ENCODE results near the gene GATM. TPM values are rescaled to one million over a fixed set of nuclear protein-coding genes. Genes with fewer than 3 reads are reported as not detected.

Gene GATM
- total and polyA plus RNA-seq, 10 of the 15 experiments (the other 5 are each of a cell fraction or from before 2014, with no cell fraction given): 11.7 to 83.1 (median 38.2) TPM

DNA sequence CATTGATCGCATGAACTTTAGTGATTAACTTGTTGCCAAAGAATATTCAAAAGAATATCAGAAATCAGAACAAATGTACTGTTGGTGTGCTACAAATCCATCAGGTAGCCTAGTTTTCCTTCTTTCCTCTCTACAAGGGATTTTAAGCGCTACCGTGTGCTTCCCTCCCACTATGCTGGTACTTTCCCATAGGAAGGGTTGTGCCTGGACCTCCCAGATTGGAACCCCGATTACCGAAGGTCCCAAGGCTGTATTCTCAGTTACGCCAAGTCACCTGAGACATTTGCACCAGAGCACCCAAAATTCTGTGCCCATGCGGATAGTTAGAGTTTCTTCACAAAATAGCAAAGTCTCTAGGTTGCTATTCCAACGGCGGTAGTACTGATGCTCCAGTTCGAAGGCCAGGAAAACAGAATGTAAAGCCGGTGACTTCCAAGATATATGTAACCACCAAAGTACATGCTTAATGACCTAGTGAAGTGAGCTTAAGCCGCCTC is 23.4 kb upstream of the GATM start (continued):
- 0 out of 2 replicates have a peak, but pooled peaks have one; percentile 1 for TF ChIP-seq IRF4 (IDR thresholded peaks at IDR 0.05; ENCODE audit: low read depth, low read length)
- TF ChIP-seq E2F8 (IDR thresholded peaks at IDR 0.05; ENCODE audit: low read depth, partially characterized antibody): peak; percentile 59
- TF ChIP-seq, protein P1, sequence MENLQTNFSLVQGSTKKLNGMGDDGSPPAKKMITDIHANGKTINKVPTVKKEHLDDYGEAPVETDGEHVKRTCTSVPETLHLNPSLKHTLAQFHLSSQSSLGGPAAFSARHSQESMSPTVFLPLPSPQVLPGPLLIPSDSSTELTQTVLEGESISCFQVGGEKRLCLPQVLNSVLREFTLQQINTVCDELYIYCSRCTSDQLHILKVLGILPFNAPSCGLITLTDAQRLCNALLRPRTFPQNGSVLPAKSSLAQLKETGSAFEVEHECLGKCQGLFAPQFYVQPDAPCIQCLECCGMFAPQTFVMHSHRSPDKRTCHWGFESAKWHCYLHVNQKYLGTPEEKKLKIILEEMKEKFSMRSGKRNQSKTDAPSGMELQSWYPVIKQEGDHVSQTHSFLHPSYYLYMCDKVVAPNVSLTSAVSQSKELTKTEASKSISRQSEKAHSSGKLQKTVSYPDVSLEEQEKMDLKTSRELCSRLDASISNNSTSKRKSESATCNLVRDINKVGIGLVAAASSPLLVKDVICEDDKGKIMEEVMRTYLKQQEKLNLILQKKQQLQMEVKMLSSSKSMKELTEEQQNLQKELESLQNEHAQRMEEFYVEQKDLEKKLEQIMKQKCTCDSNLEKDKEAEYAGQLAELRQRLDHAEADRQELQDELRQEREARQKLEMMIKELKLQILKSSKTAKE (IDR thresholded peaks at IDR 0.05; ENCODE audit: low read depth, poor library complexity, severe bottlenecking): peak; percentile 60
- TF ChIP-seq EGR1 (IDR thresholded peaks at IDR 0.05; ENCODE audit: borderline replicate concordance in 1 of 2, low read depth in 2 of 2, low read length in 2 of 2): no peak
- no peak for TF ChIP-seq RAD51 (IDR thresholded peaks at IDR 0.05)
- TF ChIP-seq SIN3A (IDR thresholded peaks at IDR 0.05; ENCODE audit: low read depth, low read length): no peak
- no peak for TF ChIP-seq E4F1 (IDR thresholded peaks at IDR 0.05; ENCODE audit: borderline replicate concordance, partially characterized antibody)
- TF ChIP-seq, protein P2, sequence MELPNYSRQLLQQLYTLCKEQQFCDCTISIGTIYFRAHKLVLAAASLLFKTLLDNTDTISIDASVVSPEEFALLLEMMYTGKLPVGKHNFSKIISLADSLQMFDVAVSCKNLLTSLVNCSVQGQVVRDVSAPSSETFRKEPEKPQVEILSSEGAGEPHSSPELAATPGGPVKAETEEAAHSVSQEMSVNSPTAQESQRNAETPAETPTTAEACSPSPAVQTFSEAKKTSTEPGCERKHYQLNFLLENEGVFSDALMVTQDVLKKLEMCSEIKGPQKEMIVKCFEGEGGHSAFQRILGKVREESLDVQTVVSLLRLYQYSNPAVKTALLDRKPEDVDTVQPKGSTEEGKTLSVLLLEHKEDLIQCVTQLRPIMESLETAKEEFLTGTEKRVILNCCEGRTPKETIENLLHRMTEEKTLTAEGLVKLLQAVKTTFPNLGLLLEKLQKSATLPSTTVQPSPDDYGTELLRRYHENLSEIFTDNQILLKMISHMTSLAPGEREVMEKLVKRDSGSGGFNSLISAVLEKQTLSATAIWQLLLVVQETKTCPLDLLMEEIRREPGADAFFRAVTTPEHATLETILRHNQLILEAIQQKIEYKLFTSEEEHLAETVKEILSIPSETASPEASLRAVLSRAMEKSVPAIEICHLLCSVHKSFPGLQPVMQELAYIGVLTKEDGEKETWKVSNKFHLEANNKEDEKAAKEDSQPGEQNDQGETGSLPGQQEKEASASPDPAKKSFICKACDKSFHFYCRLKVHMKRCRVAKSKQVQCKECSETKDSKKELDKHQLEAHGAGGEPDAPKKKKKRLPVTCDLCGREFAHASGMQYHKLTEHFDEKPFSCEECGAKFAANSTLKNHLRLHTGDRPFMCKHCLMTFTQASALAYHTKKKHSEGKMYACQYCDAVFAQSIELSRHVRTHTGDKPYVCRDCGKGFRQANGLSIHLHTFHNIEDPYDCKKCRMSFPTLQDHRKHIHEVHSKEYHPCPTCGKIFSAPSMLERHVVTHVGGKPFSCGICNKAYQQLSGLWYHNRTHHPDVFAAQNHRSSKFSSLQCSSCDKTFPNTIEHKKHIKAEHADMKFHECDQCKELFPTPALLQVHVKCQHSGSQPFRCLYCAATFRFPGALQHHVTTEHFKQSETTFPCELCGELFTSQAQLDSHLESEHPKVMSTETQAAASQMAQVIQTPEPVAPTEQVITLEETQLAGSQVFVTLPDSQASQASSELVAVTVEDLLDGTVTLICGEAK (IDR thresholded peaks at IDR 0.05; ENCODE audit: borderline replicate concordance): no peak
- TF ChIP-seq PAX8 (IDR thresholded peaks at IDR 0.05): no peak
- TF ChIP-seq HDGF (IDR thresholded peaks at IDR 0.05): no peak
- TF ChIP-seq BCL11A (IDR thresholded peaks at IDR 0.05; ENCODE audit: low read depth, low read length): no peak
- 0 out of 4 replicates have a peak, but pooled peaks of 1 of the 2 experiments have one; percentile 22 for TF ChIP-seq ETV6 (conservative IDR thresholded peaks at IDR 0.05 in 1 of 2, IDR thresholded peaks at IDR 0.05 in 1 of 2; ENCODE audit: borderline replicate concordance in 1 of 2, low read depth in 1 of 2)
- TF ChIP-seq ZBED1 (IDR thresholded peaks at IDR 0.05; ENCODE audit: borderline replicate concordance): 0 out of 2 replicates have a peak, but pooled peaks have one; percentile 61

Measured in GM12878 (cell line).